ENCODE results near the gene FAM76A.
"Not testable (repeated sequence)": the region's sequence is repeated elsewhere in the genome, so short reads cannot be mapped to it uniquely, and the experiment has no call there.

Gene FAM76A

GRCh38 chr1:27724961-27725373, 794 bp upstream of the FAM76A start:
- DNase-seq (ENCODE audit: low spot score): peak; percentile 15

GRCh38 chr1:27726173-27727044, 648 bp downstream of the FAM76A start:
- DNase-seq (ENCODE audit: low spot score): peak; percentile 23

- no peak for DNase-seq (ENCODE audit: low spot score)
Measured at GRCh38 chr1:27727126-27727525, 1.4 kb downstream of the FAM76A start.

- DNase-seq (ENCODE audit: low spot score): no peak
Measured at GRCh38 chr1:27736252-27736651, 10.5 kb downstream of the FAM76A start.

GRCh38 chr1:27741121-27741520, 15.4 kb downstream of the FAM76A start:
- DNase-seq (ENCODE audit: low spot score): no peak

- DNase-seq (ENCODE audit: low spot score): no peak
Measured at GRCh38 chr1:27744556-27744955, 18.8 kb downstream of the FAM76A start.

GRCh38 chr1:27745466-27745865, 19.7 kb downstream of the FAM76A start:
- no peak for DNase-seq (ENCODE audit: low spot score)

GRCh38 chr1:27752360-27752759, 26.6 kb downstream of the FAM76A start:
- DNase-seq (ENCODE audit: low spot score): no peak

- no peak for DNase-seq (ENCODE audit: low spot score)
Measured at GRCh38 chr1:27755286-27755685, 29.5 kb downstream of the FAM76A start.

- DNase-seq (ENCODE audit: low spot score): no peak
Measured at GRCh38 chr1:27755865-27756264, 30.1 kb downstream of the FAM76A start.

GRCh38 chr1:27759236-27759635, 33.5 kb downstream of the FAM76A start:
- no peak for DNase-seq (ENCODE audit: low spot score)

GRCh38 chr1:27760426-27760825, 34.7 kb downstream of the FAM76A start:
- DNase-seq (ENCODE audit: low spot score): peak; percentile 18

GRCh38 chr1:27762033-27762432, 36.3 kb downstream of the FAM76A start:
- DNase-seq (ENCODE audit: low spot score): no peak

GRCh38 chr1:27763358-27763757, 37.6 kb downstream of the FAM76A start:
- DNase-seq (ENCODE audit: low spot score): no peak

- DNase-seq (ENCODE audit: low spot score): no peak
Measured at GRCh38 chr1:27770293-27770830, 44.6 kb downstream of the FAM76A start.

GRCh38 chr1:27772036-27772931, 46.5 kb downstream of the FAM76A start:
- peak; percentile 16 for DNase-seq (ENCODE audit: low spot score)

GRCh38 chr1:27772932-27773825, 47.4 kb downstream of the FAM76A start, which contains the start of gene STX12:
Gene STX12, plus strand, starts transcription at chr1:27773219. Its CDS starts 89 bp downstream, at chr1:27773308.
- DNase-seq (ENCODE audit: low spot score): peak; percentile 100

- peak; percentile 50 for DNase-seq (ENCODE audit: low spot score)
Measured at GRCh38 chr1:27773826-27774445, 48.2 kb downstream of the FAM76A start.

- no peak for DNase-seq (ENCODE audit: low spot score)
Measured at GRCh38 chr1:27774654-27775053, 48.9 kb downstream of the FAM76A start.

GRCh38 chr1:27775336-27775735, 49.6 kb downstream of the FAM76A start:
- not testable (repeated sequence) for DNase-seq (ENCODE audit: low spot score)

GRCh38 chr1:27776276-27776675, 50.5 kb downstream of the FAM76A start:
- DNase-seq (ENCODE audit: low spot score): not testable (repeated sequence)

All from hematopoietic multipotent progenitor cell treated with erythropoietin and hydrocortisone succinate and interleukin-3 and kit ligand, for 17 days (in vitro differentiated cells).